ENCODE results near the gene PPIF.

PPIF gene

GRCh38 chr10:79390551-79391229, 43.4 kb downstream of the PPIF start:
- DNase-seq: peak; percentile 53 to 68
- TF ChIP-seq GATA1 (IDR thresholded peaks at IDR 0.05; ENCODE audit: low read depth, low read length) (no peak), POLR2A (IDR thresholded peaks at IDR 0.05; ENCODE audit: low read length) (no peak)

GRCh38 chr10:79391231-79392019, 44.2 kb downstream of the PPIF start:
- peak; percentile 69 to 83 for DNase-seq
- TF ChIP-seq GATA1 (IDR thresholded peaks at IDR 0.05; ENCODE audit: low read depth, low read length) (no peak), POLR2A (IDR thresholded peaks at IDR 0.05; ENCODE audit: low read length) (no peak)

- no peak for TF ChIP-seq GATA1 (IDR thresholded peaks at IDR 0.05; ENCODE audit: low read depth, low read length)
- TF ChIP-seq POLR2A (IDR thresholded peaks at IDR 0.05; ENCODE audit: low read length): no peak
- DNase-seq: no peak
Measured at GRCh38 chr10:79392020-79392398, 44.7 kb downstream of the PPIF start.

- no peak for DNase-seq
Measured at GRCh38 chr10:79392506-79393176, 45.4 kb downstream of the PPIF start.

GRCh38 chr10:79393221-79393923, 46.1 kb downstream of the PPIF start:
- TF ChIP-seq GATA1 (IDR thresholded peaks at IDR 0.05; ENCODE audit: low read depth, low read length): no peak
- no peak for TF ChIP-seq POLR2A (IDR thresholded peaks at IDR 0.05; ENCODE audit: low read length)
- DNase-seq: no peak

More at GRCh38 chr10:79392506-79393176, 45.4 kb downstream of the PPIF start:
- TF ChIP-seq GATA1 (IDR thresholded peaks at IDR 0.05; ENCODE audit: low read depth, low read length): no peak
- no peak for TF ChIP-seq POLR2A (IDR thresholded peaks at IDR 0.05; ENCODE audit: low read length)

- TF ChIP-seq POLR2A (IDR thresholded peaks at IDR 0.05; ENCODE audit: low read length) (no peak), GATA1 (IDR thresholded peaks at IDR 0.05; ENCODE audit: low read depth, low read length) (no peak)
- no peak for DNase-seq
Measured at GRCh38 chr10:79393924-79394610, 46.8 kb downstream of the PPIF start.

- no peak for DNase-seq
- TF ChIP-seq GATA1 (IDR thresholded peaks at IDR 0.05; ENCODE audit: low read depth, low read length) (no peak), POLR2A (IDR thresholded peaks at IDR 0.05; ENCODE audit: low read length) (no peak)
Measured at GRCh38 chr10:79394664-79395063, 47.4 kb downstream of the PPIF start.

GRCh38 chr10:79396520-79396919, 49.3 kb downstream of the PPIF start:
- no peak for TF ChIP-seq POLR2A (IDR thresholded peaks at IDR 0.05; ENCODE audit: low read length)
- TF ChIP-seq GATA1 (IDR thresholded peaks at IDR 0.05; ENCODE audit: low read depth, low read length): no peak
- DNase-seq: no peak

- DNase-seq: no peak
- TF ChIP-seq GATA1 (IDR thresholded peaks at IDR 0.05; ENCODE audit: low read depth, low read length) (no peak), POLR2A (IDR thresholded peaks at IDR 0.05; ENCODE audit: low read length) (no peak)
Measured at GRCh38 chr10:79397051-79397450, 49.8 kb downstream of the PPIF start.

GRCh38 chr10:79397575-79398303, 50.5 kb downstream of the PPIF start:
- TF ChIP-seq GATA1 (IDR thresholded peaks at IDR 0.05; ENCODE audit: low read depth, low read length) (no peak), POLR2A (IDR thresholded peaks at IDR 0.05; ENCODE audit: low read length) (no peak)
- DNase-seq: no peak

- TF ChIP-seq GATA1 (IDR thresholded peaks at IDR 0.05; ENCODE audit: low read depth, low read length): no peak
- no peak for TF ChIP-seq POLR2A (IDR thresholded peaks at IDR 0.05; ENCODE audit: low read length)
- DNase-seq: no peak
Measured at GRCh38 chr10:79398642-79399041, 51.4 kb downstream of the PPIF start.

- TF ChIP-seq POLR2A (IDR thresholded peaks at IDR 0.05; ENCODE audit: low read length): no peak
- TF ChIP-seq GATA1 (IDR thresholded peaks at IDR 0.05; ENCODE audit: low read depth, low read length): no peak
- peak; percentile 34 to 45 for DNase-seq
Measured at GRCh38 chr10:79399223-79399831, 52.1 kb downstream of the PPIF start.

Data from erythroblast (primary cell).